ENCODE measurements around the gene IGFBP6. TPM values are rescaled to one million over a fixed set of nuclear protein-coding genes. Genes with fewer than 3 reads are reported as not detected.

IGFBP6 gene
- total and polyA plus RNA-seq, 4 donors = 1.6 to 17.6 (median 12.0) TPM

GRCh38 chr12:53050426-53051057 lies 46.9 kb upstream of the IGFBP6 start:
- peaks cover 2% of the 10 kb centered on the region in 4 donors for H3K36me3 ChIP-seq (ENCODE audit: control insufficient read depth in 4 of 4, insufficient read depth in 3 of 4, low read depth in 1 of 4, low read length in 3 of 4)
- H3K27ac ChIP-seq (ENCODE audit: low read depth in 1 of 2, low read length in 2 of 2) = peak overlapping the region; percentile 94 to 98
- DNase-seq (ENCODE audit: low spot score) = peak; percentile 33
- no peaks in the 10 kb centered on the region for H3K27me3 ChIP-seq (ENCODE audit: control insufficient read depth in 4 of 4, insufficient read depth in 4 of 4, low read length in 3 of 4)
- WGBS = 22% methylated on average over 2 of the region's 2 CpGs
- peaks cover 14 to 75% (median 53%) of the 10 kb centered on the region in 4 donors for H3K4me1 ChIP-seq (ENCODE audit: control insufficient read depth in 4 of 4, insufficient read depth in 4 of 4, low read length in 3 of 4)
- H3K4me3 ChIP-seq (ENCODE audit: low read depth in 1 of 3, low read length in 3 of 3) = peak overlapping the region; percentile 80 to 94 (median 87)
- H3K9ac ChIP-seq (ENCODE audit: low read depth in 1 of 2, low read length in 2 of 2) = peak overlapping the region; percentile 84 to 93
- no peak for TF ChIP-seq ATF3 (IDR thresholded peaks at IDR 0.05)
- TF ChIP-seq SP1 (IDR thresholded peaks at IDR 0.05) = no peak
- no peak for TF ChIP-seq EGR1 (IDR thresholded peaks at IDR 0.05; ENCODE audit: low read depth in 2 of 2)
- TF ChIP-seq ZBTB33 (IDR thresholded peaks at IDR 0.05) = no peak
- TF ChIP-seq REST (IDR thresholded peaks at IDR 0.05) = no peak
- no peak for TF ChIP-seq RAD21 (IDR thresholded peaks at IDR 0.05)
- no peaks in the 10 kb centered on the region for H3K9me3 ChIP-seq (ENCODE audit: control insufficient read depth in 4 of 4, low read length in 3 of 4)

- no peaks in the 10 kb centered on the region for H3K27me3 ChIP-seq (ENCODE audit: control insufficient read depth in 4 of 4, insufficient read depth in 4 of 4, low read length in 3 of 4)
- no peaks in the 10 kb centered on the region for H3K9me3 ChIP-seq (ENCODE audit: control insufficient read depth in 4 of 4, low read length in 3 of 4)
- 18% methylated on average over 11 of the region's 11 CpGs for WGBS
- H3K36me3 ChIP-seq (ENCODE audit: control insufficient read depth in 4 of 4, insufficient read depth in 3 of 4, low read depth in 1 of 4, low read length in 3 of 4) = peaks cover 3 to 6% (median 5%) of the 10 kb centered on the region in 4 donors
- H3K4me3 ChIP-seq (ENCODE audit: low read depth in 1 of 3, low read length in 3 of 3) = peak overlapping the region; percentile 80 to 94 (median 87)
- H3K4me1 ChIP-seq (ENCODE audit: control insufficient read depth in 4 of 4, insufficient read depth in 4 of 4, low read length in 3 of 4) = peaks cover 9 to 68% (median 48%) of the 10 kb centered on the region in 4 donors
- peak; percentile 57 for DNase-seq (ENCODE audit: low spot score)
- peak overlapping the region; percentile 84 to 93 for H3K9ac ChIP-seq (ENCODE audit: low read depth in 1 of 2, low read length in 2 of 2)
- peak overlapping the region; percentile 94 to 98 for H3K27ac ChIP-seq (ENCODE audit: low read depth in 1 of 2, low read length in 2 of 2)
- TF ChIP-seq FOXA2 (IDR thresholded peaks at IDR 0.05) = peak; percentile 71
- TF ChIP-seq HNF4G (IDR thresholded peaks at IDR 0.05) = peak; percentile 23
- peak; percentile 78 to 81 for TF ChIP-seq HNF4A (conservative IDR thresholded peaks at IDR 0.05)
- TF ChIP-seq ZBTB33 (IDR thresholded peaks at IDR 0.05) = peak; percentile 55
- TF ChIP-seq YY1 (IDR thresholded peaks at IDR 0.05) = peak; percentile 57
- TF ChIP-seq EGR1 (IDR thresholded peaks at IDR 0.05; ENCODE audit: low read depth in 2 of 2) = peak; percentile 15 to 34
- TF ChIP-seq ATF3 (IDR thresholded peaks at IDR 0.05) = peak; percentile 73
- TF ChIP-seq NR2F2 (IDR thresholded peaks at IDR 0.05) = peak; percentile 86
- no peak for TF ChIP-seq GABPA (IDR thresholded peaks at IDR 0.05 in 1 of 2, conservative IDR thresholded peaks at IDR 0.05 in 1 of 2)
- TF ChIP-seq REST (IDR thresholded peaks at IDR 0.05) = peak; percentile 64
- TF ChIP-seq CTCF (IDR thresholded peaks at IDR 0.05; ENCODE audit: low read depth, low read length, missing input control) = peak; percentile 29
Measured at GRCh38 chr12:53051058-53051880, 46.2 kb upstream of the IGFBP6 start.

Measured in liver (tissue), 9 donors.